Measurements from ENCODE around the gene CEP20.
"Not testable (repeated sequence)": the region's sequence is repeated elsewhere in the genome, so short reads cannot be mapped to it uniquely, and the experiment has no call there.

The CEP20 gene

DNA sequence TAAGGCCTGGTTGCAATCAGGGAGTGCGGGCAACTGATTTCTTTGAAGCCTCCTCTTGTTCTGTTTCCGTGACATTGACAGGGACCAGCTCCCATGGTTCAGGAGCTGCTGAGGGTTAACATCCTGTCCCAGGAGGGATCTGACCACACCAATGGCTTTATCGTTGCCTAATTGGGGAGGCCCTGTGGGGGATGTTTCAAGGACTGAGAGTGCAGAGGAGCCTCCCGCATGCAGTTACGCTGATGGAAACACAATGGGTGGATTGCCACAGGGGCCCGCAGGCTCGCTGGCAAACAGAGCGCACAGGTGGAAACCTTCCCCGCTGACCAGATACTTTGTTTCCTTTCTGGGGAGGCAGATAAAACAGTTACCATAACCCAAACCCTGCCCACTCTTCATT, 37.2 kb upstream of the CEP20 start:
- Histone ChIP-seq H3K36me3 (replicated peaks) (no peaks in the 10 kb centered on the region), H3K4me3 (ENCODE audit: low read depth, low read length) (no peak overlapping the region), H3K27me3 (replicated peaks) (no peaks in the 10 kb centered on the region), H3K27ac (no peak overlapping the region)
- in situ Hi-C loops (cut with HindIII; ENCODE audit: low pct_ligation_motif_present, low sequenced_read_pairs): no loop called here
- TF ChIP-seq CTCF (IDR thresholded peaks at IDR 0.05; ENCODE audit: low read depth, low read length, missing control alignments): no peak
- no peak for DNase-seq

DNA sequence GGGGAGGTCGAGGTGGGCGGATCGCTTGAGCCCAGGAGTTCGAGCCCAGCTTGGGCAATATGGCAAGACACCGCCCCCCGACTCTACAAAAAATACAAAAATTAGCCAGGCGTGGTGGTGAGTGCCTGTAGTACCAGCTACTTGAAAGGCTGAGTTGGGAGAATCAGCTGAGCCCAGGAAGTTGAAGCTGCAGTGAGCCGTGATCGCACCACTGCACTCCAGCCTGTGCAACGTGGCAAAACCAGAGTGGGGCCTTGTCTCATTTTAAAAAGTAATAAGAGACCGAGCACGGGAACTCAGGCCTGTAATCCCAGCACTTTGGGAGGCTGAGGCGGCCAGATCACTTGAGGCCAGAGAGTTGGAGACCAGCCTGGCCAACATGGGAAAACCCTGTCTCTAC, 36.6 kb upstream of the CEP20 start:
- DNase-seq: no peak

GRCh38 chr16:15919331-15919730, 30.9 kb upstream of the CEP20 start:
- in situ Hi-C loops (cut with HindIII; ENCODE audit: low pct_ligation_motif_present, low sequenced_read_pairs): no loop called here
- DNase-seq: no peak
- Histone ChIP-seq H3K27ac (no peak overlapping the region), H3K4me3 (ENCODE audit: low read depth, low read length) (no peak overlapping the region), H3K27me3 (replicated peaks) (no peaks in the 10 kb centered on the region), H3K36me3 (replicated peaks) (no peaks in the 10 kb centered on the region)
- TF ChIP-seq CTCF (IDR thresholded peaks at IDR 0.05; ENCODE audit: low read depth, low read length, missing control alignments): no peak

More for the DNA sequence above, 36.6 kb upstream of the CEP20 start:
- Histone ChIP-seq H3K27ac (no peak overlapping the region), H3K4me3 (ENCODE audit: low read depth, low read length) (no peak overlapping the region), H3K27me3 (replicated peaks) (no peaks in the 10 kb centered on the region), H3K36me3 (replicated peaks) (no peaks in the 10 kb centered on the region)
- in situ Hi-C loops (cut with HindIII; ENCODE audit: low pct_ligation_motif_present, low sequenced_read_pairs): no loop called here
- no peak for TF ChIP-seq CTCF (IDR thresholded peaks at IDR 0.05; ENCODE audit: low read depth, low read length, missing control alignments)

DNA sequence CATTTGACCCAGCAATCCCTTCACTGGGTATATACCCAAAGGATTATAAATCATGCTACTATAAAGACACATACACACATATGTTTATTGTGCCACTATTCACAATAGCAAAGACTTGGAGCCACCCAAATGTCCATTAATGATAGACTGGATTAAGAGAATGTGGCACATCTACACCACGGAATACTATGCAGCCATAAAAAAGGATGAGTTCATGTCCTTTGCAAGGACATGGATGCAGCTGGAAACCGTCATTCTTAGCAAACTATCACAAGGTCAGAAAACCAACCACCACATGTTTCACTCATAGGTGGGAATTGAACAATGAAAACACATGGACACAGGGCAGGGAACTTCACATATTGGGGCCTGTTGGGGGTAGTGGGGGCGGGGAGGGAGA, 29.9 kb upstream of the CEP20 start:
- in situ Hi-C loops (cut with HindIII; ENCODE audit: low pct_ligation_motif_present, low sequenced_read_pairs); H3K4me3 ChIP-seq (ENCODE audit: low read depth, low read length); H3K27ac ChIP-seq; H3K27me3 ChIP-seq (replicated peaks); H3K36me3 ChIP-seq (replicated peaks); DNase-seq: not testable (repeated sequence)

DNA sequence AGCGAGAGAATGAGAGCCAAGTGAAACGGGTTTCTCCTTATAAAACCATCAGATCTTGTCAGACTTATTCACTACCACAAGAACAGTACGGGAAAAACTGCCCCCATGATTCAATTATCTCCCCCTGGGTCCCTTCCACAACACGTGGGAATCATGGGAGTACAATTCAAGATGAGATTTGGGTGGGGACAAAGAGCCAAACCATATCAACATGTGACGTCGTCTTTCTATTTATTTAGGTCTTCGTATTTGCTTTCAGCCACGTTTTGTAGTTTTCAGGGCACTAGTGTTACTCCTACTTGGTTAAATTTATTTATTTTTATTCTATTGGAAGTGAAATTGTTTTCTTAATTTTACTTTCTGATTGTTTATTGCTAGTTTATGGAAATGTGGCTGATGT, 27.9 kb upstream of the CEP20 start:
- Histone ChIP-seq H3K36me3 (replicated peaks) (no peaks in the 10 kb centered on the region), H3K4me3 (ENCODE audit: low read depth, low read length) (no peak overlapping the region), H3K27ac (no peak overlapping the region), H3K27me3 (replicated peaks) (no peaks in the 10 kb centered on the region)
- in situ Hi-C loops (cut with HindIII; ENCODE audit: low pct_ligation_motif_present, low sequenced_read_pairs): no loop called here
- no peak for TF ChIP-seq CTCF (IDR thresholded peaks at IDR 0.05; ENCODE audit: low read depth, low read length, missing control alignments)
- DNase-seq: no peak

GRCh38 chr16:15915555-15916081, 27.2 kb upstream of the CEP20 start:
- Histone ChIP-seq H3K4me3 (ENCODE audit: low read depth, low read length) (no peak overlapping the region), H3K27ac (no peak overlapping the region), H3K36me3 (replicated peaks) (no peaks in the 10 kb centered on the region), H3K27me3 (replicated peaks) (no peaks in the 10 kb centered on the region)
- DNase-seq: no peak
- in situ Hi-C loops (cut with HindIII; ENCODE audit: low pct_ligation_motif_present, low sequenced_read_pairs): no loop called here
- no peak for TF ChIP-seq CTCF (IDR thresholded peaks at IDR 0.05; ENCODE audit: low read depth, low read length, missing control alignments)

Measured in brain microvascular endothelial cell (primary cell).